Stimulated activated CD4-positive, alpha-beta T cell treated with anti-CD3 and anti-CD28 coated beads, Interleukin-2, amount 100 ng/mL, for 24 hours (primary cell): Measurements from ENCODE around the gene CRHR2.
"Not testable (repeated sequence)": the region's sequence is repeated elsewhere in the genome, so short reads cannot be mapped to it uniquely, and the experiment has no call there.

ENCODE experiments used
- DNase-seq, 2 donors: peaks; one replicate each; pipeline ENCODE4 v3.0.0-alpha.2; 2020

The CRHR2 gene

DNA sequence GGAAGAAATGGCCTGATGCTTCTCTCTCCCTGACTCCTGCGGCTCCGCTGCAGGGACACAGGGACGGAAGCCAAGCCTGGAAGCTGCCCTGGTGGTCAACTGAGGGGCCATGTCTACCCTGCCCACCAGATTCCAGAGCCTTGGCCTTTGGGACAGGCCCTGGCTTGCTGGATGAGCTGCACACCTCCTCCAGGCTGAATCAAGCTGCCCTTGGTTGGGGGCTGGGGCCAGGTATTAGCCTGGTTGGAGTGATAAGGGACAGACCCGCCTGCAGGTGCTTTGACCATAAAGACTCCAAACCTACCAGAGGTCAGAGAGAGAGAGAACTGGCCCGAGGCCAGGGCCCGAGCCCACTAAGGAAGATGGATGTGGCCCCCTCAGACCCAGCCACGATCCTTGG lies 30.1 kb downstream of the CRHR2 start:
- no peak for DNase-seq

DNA sequence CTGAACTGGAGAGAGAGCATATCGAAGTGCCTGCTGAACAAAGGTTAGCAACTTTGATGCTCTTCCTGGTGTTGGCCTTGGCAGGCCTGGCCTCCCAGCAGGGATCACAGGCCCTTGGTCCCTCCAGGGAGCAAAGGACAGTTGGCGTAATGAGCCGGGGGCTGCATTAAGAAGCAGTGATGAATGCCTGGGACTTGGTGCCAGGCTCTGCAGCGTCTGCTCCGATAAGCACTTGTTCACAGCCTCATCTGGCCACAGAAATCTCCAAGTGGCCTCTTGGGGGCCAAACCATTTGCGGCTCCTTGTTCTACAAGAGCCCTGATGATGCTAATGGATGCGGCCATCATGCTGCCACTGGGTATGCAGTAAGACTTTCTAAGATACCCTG lies 31.8 kb downstream of the CRHR2 start:
- DNase-seq: no peak

DNA sequence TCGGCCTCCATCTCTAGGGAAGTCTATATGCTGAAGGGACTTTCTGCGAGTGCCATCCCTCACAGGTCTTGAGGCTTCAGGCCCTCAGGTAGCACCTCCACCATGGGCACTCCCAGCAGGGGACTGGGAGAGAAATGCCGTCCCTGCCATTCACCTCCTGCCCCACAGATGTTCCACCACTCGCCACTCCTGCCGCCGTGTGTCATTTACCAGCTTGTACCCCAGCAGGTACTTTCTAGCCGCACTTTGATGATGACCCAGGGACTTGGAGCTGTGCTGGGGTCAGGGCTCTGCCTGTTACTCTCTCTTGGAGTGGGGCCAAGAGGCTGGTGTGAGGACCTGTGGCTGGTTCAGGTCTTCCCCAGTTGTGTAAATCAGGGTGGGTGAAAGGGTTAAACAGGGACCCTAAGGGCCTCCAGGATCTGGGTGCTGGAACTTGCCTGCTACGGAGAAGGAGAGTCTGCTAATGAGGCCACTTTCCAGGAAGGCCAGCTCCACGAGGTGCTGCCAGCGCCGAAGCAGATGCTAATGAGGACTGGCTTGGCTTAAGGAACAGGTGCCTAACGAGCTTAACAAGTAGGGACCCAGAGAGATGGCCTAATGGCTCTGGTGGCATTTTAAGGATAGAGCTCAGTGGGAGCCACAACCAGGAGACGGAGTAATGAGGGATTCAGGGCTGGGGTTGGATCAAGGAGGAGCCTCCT lies 32.4 kb downstream of the CRHR2 start:
- no peak for DNase-seq

- no peak for DNase-seq
Measured at GRCh38 chr7:30648744-30649540, 33.3 kb downstream of the CRHR2 start.

DNA sequence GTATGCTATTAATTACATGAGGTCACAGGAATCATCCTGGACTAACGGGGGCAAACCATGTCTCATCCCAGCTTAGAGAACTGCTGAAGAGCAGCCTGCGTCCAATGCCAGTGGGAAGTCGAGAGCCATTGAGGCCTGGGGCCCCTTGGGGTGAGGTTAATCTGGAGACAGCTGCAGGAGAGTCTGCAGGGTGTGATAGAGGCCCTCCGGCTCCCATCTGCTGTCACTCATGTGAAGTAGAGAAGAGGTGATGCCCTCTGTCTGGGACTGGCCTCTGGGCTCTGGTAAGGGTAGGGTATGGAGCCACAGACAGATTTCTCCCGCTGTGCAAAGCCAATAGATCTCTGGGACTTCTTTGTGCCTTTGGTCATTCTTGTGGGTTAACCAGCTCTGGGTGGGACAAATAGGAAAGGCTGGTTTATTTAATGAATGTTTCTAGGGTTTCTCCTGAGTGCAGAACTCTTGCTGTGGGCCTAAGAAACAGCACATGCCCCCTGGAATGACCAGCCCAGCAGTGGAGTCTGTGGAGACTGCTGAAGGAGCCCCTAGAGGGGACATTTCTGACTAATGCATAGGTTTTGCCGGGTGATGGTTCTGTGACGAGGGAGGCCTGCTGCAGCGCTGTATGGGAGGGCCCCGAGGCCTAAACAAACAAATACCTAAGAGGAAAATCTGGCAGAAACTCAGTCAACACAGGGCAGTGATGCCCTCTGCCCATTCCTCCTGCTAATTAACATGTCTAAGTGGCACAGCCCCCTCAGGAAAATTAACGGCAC lies 34.5 kb downstream of the CRHR2 start:
- DNase-seq: no peak

DNA sequence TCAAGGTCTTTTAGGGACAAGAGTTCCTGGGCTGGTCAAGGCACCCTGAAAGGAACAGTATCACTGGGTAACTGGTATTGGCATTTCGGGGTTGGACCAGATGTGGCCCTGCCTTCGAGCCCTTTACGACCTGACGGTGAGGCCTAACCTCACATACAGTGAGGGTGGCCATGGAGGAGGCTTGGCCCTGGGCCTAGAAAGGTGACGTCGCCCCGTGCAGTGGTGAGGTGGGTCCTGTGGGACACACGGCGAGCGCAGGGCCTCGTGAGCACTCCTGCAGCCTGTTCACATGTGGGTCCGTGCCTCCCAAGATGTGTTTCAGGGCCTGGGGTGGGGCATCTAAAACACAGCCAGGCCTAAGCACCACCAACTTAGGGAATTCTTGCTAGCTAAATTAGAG lies 36.1 kb downstream of the CRHR2 start:
- no peak for DNase-seq

DNA sequence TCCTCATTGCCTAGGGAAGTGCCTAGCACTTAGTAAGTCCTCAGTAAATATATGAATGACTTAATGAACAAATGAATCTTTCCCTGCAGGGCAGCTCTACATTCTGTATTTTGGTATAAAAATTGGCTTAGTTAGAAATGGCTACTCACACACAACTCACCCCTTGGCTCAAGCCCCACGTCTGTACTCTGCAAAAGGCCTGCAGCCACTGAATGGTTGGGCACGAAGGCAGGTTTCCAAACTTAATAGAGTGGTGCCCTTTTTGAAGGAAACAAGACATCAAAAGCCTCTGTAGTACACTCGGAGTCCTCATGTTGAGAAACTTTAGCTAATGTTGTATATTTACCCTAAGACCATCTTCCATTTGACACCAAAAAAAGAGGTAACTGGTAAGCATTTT lies 36.6 kb downstream of the CRHR2 start:
- DNase-seq: no peak

- DNase-seq: no peak
Measured at GRCh38 chr7:30644286-30644955, 37.8 kb downstream of the CRHR2 start.

DNA sequence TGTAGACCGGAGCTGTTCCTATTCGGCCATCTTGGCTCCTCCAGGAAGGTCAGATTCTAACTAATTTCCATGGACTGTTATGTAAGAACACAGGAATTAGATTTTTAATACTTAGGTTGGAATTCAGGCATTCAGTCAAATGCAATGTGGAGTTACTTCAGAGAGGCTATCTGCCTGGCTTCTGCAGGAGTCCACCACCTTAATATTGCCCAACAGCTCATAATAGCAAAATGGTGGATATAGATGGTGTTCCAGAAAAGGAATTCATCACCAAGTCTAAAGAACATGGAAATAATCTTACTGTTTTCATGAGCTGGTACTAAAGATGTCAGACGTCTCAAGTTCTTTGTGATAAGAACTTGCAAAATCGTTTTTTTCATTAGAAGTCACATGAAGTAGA lies 39.5 kb downstream of the CRHR2 start:
- DNase-seq: no peak

DNA sequence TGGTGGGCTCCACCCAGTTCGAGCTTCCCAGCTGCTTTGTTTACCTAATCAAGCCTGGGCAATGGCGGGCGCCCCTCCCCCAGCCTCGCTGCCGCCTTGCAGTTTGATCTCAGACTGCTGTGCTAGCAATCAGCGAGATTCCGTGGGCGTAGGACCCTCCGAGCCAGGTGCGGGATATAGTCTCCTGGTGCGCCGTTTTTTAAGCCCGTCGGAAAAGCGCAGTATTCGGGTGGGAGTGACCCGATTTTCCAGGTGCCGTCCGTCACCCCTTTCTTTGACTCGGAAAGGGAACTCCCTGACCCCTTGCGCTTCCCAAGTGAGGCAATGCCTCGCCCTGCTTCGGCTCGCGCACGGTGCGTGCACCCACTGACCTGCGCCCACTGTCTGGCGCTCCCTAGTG lies 39.9 kb downstream of the CRHR2 start:
- not testable (repeated sequence) for DNase-seq

DNA sequence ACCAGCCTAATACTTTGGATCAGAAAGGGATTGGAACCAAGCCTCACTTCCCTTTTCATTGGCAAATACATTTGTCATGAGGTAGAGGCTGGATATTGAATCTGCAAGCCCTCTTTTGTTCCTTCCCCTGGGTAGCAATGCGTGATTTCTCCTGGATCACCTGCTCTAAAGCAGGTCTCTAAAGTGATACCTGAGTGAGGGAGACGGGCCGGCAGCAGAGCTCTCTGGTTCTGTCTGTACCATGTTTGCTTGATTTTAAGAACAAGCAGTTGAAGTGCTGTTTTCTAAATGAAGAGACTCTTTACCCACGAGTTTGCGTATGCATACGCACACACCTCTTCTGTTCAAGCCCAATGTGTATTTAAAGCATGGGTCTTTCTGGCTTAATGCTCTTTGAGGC lies 46.5 kb downstream of the CRHR2 start:
- no peak for DNase-seq

- DNase-seq: no peak
Measured at GRCh38 chr7:30634634-30635201, 47.5 kb downstream of the CRHR2 start.

DNA sequence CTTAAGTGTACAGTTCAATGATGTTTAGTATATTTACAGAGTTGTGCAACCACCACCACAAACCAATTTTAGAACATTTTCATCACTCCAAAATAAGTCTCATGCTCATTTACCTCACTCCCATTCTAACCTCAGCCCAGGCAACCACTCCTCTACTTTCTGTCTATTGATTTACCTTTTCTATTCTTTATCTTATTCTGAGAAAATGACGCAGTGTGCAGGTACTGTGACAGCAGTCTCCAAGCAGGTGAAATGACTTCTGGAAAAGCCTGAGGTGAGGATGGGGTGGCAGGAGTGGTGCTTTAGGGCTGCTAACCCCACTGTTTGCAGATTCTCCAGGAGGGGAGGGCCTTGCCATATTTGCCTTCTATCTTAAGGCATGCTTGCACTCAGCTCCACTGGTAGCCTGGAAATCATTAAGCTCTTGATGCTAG lies 48.0 kb downstream of the CRHR2 start:
- DNase-seq: no peak

GRCh38 chr7:30633223-30633622 lies 49.0 kb downstream of the CRHR2 start:
- DNase-seq: no peak

DNA sequence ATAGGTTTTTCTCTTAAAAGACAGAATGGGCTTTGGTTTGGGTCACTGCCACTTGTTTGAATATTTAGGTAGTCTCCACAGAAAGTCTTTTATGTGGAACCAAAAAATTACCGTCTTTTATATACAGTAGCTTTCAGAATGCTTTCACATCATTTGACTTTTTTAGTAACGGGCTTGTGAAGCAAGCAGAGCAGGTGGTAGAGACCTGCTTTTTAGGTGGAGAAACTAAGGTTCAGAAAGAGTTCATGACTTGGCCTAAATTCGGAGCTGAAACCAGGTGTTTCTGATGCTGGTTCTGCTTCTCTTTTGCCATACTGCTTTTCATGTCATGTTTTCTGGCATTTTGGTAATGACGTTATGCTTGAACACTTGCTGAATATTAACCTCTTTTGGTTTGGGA lies 51.3 kb downstream of the CRHR2 start:
- no peak for DNase-seq

DNA sequence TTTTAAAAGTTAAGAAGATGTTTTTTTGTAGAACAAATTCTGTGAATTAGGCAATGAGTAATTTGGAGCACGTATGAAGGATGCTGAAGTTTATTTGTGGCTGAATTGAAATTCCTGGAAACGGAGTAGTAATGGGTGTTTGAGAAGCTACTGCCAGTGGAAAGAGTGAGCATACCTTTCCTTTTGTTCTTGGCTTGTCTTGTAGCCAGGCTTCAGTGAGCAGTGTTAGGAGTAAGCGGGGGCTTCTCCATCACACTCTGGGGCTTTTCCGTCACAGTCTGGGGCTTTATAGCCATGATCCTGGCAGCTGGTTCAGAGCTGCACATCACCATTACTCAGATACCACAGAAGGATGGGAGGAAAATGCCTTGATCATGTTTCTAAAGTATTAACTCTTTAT lies 55.2 kb downstream of the CRHR2 start:
- no peak for DNase-seq

DNA sequence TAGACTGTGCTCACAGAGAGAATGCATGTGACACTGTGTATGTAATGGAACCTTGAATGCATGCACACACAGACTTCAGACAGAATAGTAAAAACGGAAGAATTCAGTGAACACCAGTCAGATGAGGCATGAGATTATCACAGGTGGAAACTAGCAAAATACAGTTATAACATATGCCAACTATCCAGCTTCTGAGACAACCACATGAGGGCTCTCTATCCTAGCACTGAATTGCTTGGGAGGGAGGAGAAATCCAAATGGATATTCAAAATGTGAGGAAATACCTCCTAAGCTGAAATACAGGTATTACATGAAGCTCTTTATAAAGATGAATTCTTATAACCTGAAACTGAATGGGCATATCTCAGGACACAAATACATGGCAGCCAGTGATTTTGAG lies 57.0 kb downstream of the CRHR2 start:
- no peak for DNase-seq

DNA sequence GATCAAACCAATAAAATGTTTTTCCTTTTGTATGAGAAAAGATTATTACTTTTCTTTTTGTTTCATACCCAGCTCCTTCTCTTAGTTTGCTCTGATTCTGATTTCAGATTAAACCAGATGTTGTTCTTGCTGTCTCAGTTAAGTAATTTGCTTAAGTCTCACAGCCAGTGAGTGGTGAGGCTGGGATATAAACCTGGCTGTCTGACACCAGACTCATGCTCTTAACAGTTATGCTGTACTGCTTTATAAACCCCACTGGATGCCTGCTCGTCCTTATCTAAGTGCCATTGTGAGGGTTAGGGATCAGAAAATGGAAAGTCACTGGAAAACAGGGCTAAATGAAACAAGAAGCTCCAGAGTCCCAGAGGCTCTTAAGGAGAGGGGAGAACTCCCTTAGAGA lies 63.3 kb downstream of the CRHR2 start:
- DNase-seq: no peak

DNA sequence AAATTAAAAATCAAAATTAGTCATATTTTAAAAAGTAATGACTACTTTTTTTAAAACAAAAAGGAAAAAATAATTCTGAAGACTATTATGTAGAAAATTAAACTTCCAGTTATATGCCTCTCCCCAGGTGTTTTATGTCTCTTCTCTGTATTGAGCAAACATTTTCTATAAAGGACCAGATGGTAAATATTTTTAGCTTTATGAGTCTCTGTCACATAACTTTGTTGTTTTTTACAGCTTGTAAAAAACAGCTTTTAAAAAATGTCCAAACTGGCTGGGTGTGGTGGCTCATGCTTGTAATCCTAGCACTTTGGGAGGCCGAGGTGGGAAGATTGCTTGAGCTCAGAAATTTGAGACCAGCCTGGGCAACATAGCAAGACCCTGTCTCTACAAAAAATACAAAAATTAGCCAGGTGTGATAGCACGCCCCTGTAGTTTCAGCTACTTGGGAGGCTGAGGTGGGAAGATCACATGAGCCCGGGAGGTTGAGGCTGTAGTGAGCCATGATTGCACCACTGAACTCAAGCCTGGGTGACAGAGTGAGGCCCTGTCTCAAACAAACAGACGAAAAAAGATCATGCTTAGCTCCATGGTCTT lies 64.1 kb downstream of the CRHR2 start:
- no peak for DNase-seq

GRCh38 chr7:30617359-30617758 lies 64.9 kb downstream of the CRHR2 start:
- no peak for DNase-seq

- DNase-seq: no peak
Measured at GRCh38 chr7:30616318-30616717, 65.9 kb downstream of the CRHR2 start.
